Brain microvascular endothelial cell (primary cell): Measurements from ENCODE around the gene LAMP2.

Experiments used
- DNase-seq: peaks from one replicate; pipeline ENCODE4 v3.0.0-alpha.2; 2020
- H3K27ac ChIP-seq: fragments of 250-450 bp; sonication (Bioruptor Pico); 2 replicates; pipeline ENCODE4 v1.5.1; 2020; ENCODE audit warnings: mild to moderate bottlenecking, moderate library complexity
- H3K27me3 ChIP-seq: fragments of 250-450 bp; sonication (Bioruptor Pico); replicated peaks from 2 replicates; pipeline ENCODE4 v1.5.1; 2020; ENCODE audit warnings: mild to moderate bottlenecking
- H3K36me3 ChIP-seq: fragments of 250-450 bp; sonication (Bioruptor Pico); replicated peaks from 2 replicates; pipeline ENCODE4 v1.5.1; 2020; ENCODE audit warnings: mild to moderate bottlenecking
- H3K4me3 ChIP-seq: 2 replicates; pipeline ENCODE4 v1.5.1; 2011; ENCODE audit warnings: low read depth, mild to moderate bottlenecking, control low read depth, low read length, moderate library complexity
- CTCF ChIP-seq: IDR thresholded peaks from 2 replicates; pipeline ENCODE4 v1.5.1; 2011; ENCODE audit warnings: low read depth, mild to moderate bottlenecking, moderate library complexity, low read length, control low read depth, inconsistent platforms; ENCODE audit errors: missing control alignments
- in situ Hi-C: cut with HindIII; loops from 2 replicates; pipeline ENCODE4 v1.10.0; 2017; ENCODE audit warnings: low sequenced_read_pairs, low pct_ligation_motif_present

The LAMP2 gene

DNA sequence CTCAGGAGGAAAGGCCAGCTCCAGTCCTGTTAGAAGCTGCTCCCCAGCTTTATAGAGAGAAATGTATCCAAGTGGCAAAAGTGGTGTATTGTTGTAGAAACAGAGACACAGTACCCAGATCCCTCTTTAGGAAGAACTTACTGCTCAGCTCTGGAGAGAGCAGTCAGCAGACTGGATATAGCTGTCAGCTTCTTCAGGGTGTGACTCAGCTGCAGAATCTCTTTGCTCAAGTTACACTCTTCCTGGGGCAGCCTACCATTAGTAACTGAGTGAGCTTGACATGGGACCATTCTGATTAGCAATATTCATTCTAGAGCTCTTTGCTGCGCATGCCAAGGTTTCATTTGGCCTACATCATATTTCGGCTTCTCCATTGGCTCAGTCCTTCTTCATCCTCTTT, 66.7 kb downstream of the LAMP2 start:
- in situ Hi-C loops = no loop called here
- Histone ChIP-seq H3K27me3 (no peaks in the 10 kb centered on the region), H3K4me3 (no peak overlapping the region), H3K27ac (no peak overlapping the region), H3K36me3 (no peaks in the 10 kb centered on the region)
- no peak for DNase-seq
- TF ChIP-seq CTCF = no peak

DNA sequence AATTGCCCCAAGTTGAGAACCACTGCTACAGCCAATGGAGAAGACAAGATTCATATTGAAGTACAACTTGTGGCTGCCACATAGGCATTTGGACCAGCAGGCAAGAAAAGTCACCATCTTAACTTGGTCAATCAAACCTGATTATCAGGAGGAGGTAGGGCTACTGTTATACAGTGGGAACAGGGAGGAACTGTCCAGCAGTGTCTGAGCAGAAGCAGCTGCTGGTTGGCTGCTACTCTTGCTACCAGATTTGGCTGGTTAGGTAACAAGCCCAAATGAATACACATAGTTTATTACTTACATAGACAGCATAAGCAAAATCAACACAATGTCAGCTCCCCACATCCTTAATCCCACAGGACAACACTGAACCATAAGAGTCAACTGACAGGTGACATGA, 67.8 kb downstream of the LAMP2 start:
- Histone ChIP-seq H3K27ac (no peak overlapping the region), H3K27me3 (no peaks in the 10 kb centered on the region), H3K36me3 (no peaks in the 10 kb centered on the region), H3K4me3 (no peak overlapping the region)
- in situ Hi-C loops = no loop called here
- no peak for TF ChIP-seq CTCF
- DNase-seq = no peak

GRCh38 chrX:120380699-120381098, 88.4 kb downstream of the LAMP2 start:
- H3K27ac ChIP-seq = no peak overlapping the region
- no peaks in the 10 kb centered on the region for H3K27me3 ChIP-seq
- in situ Hi-C loops = no loop called here
- no peaks in the 10 kb centered on the region for H3K36me3 ChIP-seq
- H3K4me3 ChIP-seq = no peak overlapping the region
- DNase-seq = no peak
- TF ChIP-seq CTCF = peak; percentile 38

DNA sequence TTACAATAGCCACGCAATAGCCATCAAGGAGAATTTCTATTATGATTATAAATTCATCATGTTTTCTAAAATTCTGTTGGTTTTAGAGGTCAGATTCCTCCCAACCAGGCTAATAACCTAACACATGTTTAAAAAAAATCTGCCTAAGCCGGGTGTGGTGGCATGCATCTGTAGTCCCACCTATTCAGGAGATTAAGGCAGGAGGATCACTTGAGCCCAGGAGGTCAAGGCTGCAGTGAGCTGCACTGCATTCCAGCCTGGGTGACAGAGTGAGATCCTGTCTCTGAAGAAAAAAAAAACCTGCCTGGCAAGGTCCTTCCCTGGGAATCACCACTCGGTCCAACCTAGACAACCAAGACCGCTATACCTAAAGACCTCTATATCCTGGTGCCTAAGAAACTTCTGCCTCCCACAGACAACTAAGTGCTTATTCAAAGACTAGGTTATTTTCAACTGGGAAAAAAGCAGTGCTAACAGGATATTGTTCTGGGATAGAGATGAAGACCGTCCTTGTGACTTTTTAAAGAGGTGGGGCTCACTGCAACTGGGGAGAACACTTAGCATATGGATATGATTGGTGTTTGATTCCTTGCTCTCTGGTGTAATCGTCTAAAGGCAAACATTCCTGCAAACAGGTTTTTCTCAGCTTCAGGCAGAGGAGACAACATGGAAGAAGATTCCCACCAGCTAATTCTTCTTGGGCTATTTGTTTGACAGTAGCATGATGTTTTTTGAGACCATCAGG, 89.0 kb downstream of the LAMP2 start:
- in situ Hi-C loops = no loop called here
- no peak for DNase-seq
- Histone ChIP-seq H3K4me3 (no peak overlapping the region), H3K27me3 (no peaks in the 10 kb centered on the region), H3K27ac (no peak overlapping the region), H3K36me3 (no peaks in the 10 kb centered on the region)
- no peak for TF ChIP-seq CTCF

- H3K27me3 ChIP-seq = no peaks in the 10 kb centered on the region
- H3K4me3 ChIP-seq = no peak overlapping the region
- in situ Hi-C loops = no loop called here
- no peak for DNase-seq
- no peak overlapping the region for H3K27ac ChIP-seq
- TF ChIP-seq CTCF = no peak
- no peaks in the 10 kb centered on the region for H3K36me3 ChIP-seq
Observed at GRCh38 chrX:120378570-120378969, 90.5 kb downstream of the LAMP2 start.
